ENCODE data around the gene CPEB1. TPM values are rescaled to one million over a fixed set of nuclear protein-coding genes. Genes with fewer than 3 reads are reported as not detected.

Gene CPEB1
- total RNA-seq, 2 experiments from 2014 or later, result not detected

GRCh38 chr15:82558502-82558901 is 88.7 kb downstream of the CPEB1 start:
- Mint-ChIP-seq H3K27ac (no peak overlapping the region), H3K27me3 (peaks cover 12% of the 10 kb centered on the region), H3K4me3 (no peak overlapping the region), H3K9me3 (ENCODE audit: low read depth) (no peaks in the 10 kb centered on the region), H3K36me3 (no peaks in the 10 kb centered on the region), H3K4me1 (no peaks in the 10 kb centered on the region)
- DNase-seq (no peak), ATAC-seq (no peak)
- CTCF ChIA-PET, result interaction anchor here (2.0 kb wide), 1 partner anchor 27 kb away, joined by 5 read pairs; no protein-coding TSS in a partner anchor

DNA sequence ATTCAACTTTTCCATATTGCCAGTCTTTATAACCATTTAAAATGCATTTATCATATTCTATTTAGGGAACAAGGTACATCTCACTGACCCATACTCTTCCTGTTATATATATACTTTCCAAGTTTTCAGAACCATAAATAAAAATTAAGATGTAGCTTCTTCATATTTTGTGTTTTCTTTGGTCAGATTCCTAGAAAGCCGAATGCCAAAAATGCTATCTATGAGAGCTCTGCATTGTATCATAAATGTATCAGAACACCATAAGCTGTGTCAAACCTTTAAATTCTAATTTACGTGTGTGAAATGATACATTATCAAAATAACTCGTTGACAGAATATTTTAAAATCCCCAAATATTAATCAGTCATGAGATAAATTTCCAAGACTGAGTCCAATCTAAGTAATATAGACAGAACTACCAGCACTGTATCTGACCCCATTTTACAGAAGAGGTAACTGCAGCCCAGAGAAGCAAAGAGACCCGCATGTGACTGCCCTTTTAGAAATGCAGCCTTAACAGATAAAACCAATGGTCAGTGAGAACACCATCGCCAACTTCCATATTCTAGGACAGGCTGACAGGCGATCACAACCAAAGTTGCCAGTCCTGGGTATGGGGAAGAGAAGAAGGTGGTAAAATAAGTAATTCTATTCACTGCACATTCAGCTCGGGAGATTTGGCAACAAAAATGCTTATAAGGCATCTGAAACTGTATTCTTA is 90.7 kb downstream of the CPEB1 start:
- Mint-ChIP-seq H3K4me3 (no peak overlapping the region), H3K9me3 (ENCODE audit: low read depth) (no peaks in the 10 kb centered on the region), H3K36me3 (no peaks in the 10 kb centered on the region), H3K4me1 (no peaks in the 10 kb centered on the region), H3K27me3 (peaks cover 18% of the 10 kb centered on the region), H3K27ac (no peak overlapping the region)
- no peak for ATAC-seq
- DNase-seq, result no peak
- CTCF ChIA-PET, result no interaction called here

DNA sequence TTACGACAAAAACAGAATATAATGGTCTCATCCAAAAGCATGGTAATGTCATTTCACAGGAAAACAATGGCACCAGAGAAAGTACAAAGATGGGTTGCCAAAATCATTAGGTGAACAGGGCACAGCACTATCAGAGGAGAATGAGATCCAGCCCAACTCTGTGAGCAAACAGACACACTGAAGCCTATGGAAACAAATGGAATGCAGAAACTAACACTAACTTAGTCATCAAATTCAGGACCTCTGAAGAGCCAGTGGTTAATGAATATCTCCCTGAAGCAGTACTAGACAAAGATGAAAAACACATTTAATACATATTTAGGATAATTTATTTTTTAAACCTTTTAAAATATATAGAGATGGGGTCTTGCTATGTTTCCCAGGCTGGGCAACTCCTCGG is 92.3 kb downstream of the CPEB1 start:
- CTCF ChIA-PET, result no interaction called here

DNA sequence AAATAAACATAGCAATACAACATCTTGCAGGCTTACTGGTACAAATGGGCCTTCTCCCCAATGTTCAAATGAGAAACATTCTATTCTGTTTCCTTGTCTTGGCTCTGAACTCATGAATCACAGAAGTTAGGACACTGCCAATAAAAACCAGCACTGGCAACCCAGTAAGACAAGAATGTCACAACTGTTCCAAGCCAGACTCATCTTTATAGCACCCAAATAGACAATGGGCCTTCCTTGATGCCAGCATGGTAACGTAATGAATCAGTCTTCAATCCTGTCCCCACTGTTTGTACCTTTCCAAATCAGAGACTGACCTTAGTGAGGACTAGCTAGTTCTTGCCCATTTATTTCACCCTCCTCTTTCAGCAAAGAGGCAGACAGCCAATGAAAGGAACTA is 92.8 kb downstream of the CPEB1 start:
- CTCF ChIA-PET, result interaction anchor here (1.1 kb wide), 1 partner anchor 23 kb away, joined by 4 read pairs; no protein-coding TSS in a partner anchor
- no peaks in the 10 kb centered on the region for H3K36me3 Mint-ChIP-seq

More for the DNA sequence above, 92.3 kb downstream of the CPEB1 start:
- no peak overlapping the region for H3K4me3 Mint-ChIP-seq
- H3K4me1 Mint-ChIP-seq, result no peaks in the 10 kb centered on the region
- H3K9me3 Mint-ChIP-seq (ENCODE audit: low read depth), result no peaks in the 10 kb centered on the region
- H3K27ac Mint-ChIP-seq, result no peak overlapping the region
- ATAC-seq, result no peak
- H3K36me3 Mint-ChIP-seq, result no peaks in the 10 kb centered on the region
- peaks cover 22% of the 10 kb centered on the region for H3K27me3 Mint-ChIP-seq
- no peak for DNase-seq

DNA sequence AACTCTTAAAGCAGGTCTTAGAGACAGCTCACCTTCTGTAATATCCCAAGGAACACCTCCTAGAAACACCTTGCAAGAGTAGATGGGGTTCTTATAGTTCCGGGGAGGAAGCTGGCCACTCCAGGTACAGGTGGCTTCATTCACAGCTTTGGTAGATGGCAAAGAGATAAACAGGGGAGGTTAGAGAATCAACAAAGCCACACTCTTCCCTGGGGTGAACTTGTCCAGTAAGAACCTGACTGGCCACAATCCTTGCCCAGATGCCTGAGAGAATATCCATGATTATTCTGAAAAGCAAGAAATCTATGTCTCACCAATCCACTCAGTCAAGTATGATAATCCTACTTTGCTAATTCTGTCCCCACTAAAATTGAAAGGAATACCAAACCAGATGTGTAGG is 93.3 kb downstream of the CPEB1 start:
- Mint-ChIP-seq H3K36me3 (no peaks in the 10 kb centered on the region), H3K27me3 (peaks cover 22% of the 10 kb centered on the region), H3K9me3 (ENCODE audit: low read depth) (no peaks in the 10 kb centered on the region), H3K4me3 (no peak overlapping the region), H3K27ac (no peak overlapping the region), H3K4me1 (no peaks in the 10 kb centered on the region)
- no peak for ATAC-seq
- DNase-seq, result no peak
- CTCF ChIA-PET, result interaction anchor here (1.1 kb wide), 1 partner anchor 23 kb away, joined by 4 read pairs; no protein-coding TSS in a partner anchor

More for the DNA sequence above, 92.8 kb downstream of the CPEB1 start:
- peaks cover 22% of the 10 kb centered on the region for H3K27me3 Mint-ChIP-seq
- no peak for DNase-seq
- H3K27ac Mint-ChIP-seq, result no peak overlapping the region
- no peak for ATAC-seq
- no peak overlapping the region for H3K4me3 Mint-ChIP-seq
- no peaks in the 10 kb centered on the region for H3K4me1 Mint-ChIP-seq
- no peaks in the 10 kb centered on the region for H3K9me3 Mint-ChIP-seq (ENCODE audit: low read depth)

DNA sequence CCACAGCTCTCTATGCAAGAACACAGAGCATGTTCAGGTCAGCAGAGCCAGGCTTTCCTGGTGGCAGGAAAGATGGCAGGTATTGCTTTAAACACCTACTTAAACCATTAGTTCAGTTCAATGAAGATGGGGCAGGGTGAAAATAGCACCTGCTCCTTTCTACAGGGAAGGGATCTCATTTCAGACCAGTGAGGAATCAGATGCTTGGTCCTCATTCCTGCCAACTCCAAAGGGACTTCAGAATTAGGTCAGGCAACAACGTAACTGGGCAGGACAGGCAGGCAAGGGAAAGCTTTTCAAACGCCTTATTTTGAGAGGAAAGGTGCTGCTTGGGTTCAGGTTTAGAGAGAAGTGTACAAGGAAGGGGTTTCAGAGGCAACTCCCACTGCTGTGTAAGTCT is 94.3 kb downstream of the CPEB1 start:
- Mint-ChIP-seq H3K27ac (no peak overlapping the region), H3K4me3 (no peak overlapping the region)
- no peak for DNase-seq

DNA sequence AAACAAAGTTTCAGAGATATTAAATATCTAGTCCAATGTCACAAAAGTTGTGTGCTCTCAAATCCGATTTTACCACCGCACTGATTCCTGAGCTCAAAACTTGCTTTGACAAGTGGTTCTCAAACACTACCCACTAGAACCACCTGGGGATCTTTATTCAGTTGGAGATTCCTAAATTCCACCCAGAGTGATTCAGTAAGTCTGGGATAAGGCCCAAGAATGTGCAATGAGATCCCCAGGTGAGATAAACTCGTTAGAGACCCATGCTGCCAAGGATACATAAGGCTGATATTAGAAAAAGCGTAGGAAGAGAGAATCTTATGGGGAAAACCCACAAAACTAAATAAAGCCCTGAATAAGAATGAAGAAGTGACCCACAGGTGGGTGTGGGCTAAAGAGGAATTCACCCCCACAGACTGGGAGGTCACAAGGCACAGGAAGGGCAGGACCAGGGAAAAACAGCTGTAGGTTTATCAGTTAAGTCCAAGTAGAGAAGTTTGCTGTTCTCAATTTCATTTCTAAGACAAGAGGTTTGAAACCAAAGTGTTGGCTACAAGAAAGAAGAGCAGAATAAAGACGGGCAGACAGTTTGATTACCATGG is 95.4 kb downstream of the CPEB1 start:
- H3K9me3 Mint-ChIP-seq (ENCODE audit: low read depth), result no peaks in the 10 kb centered on the region
- no peak for DNase-seq
- H3K4me1 Mint-ChIP-seq, result peaks cover 4% of the 10 kb centered on the region
- H3K27me3 Mint-ChIP-seq, result peaks cover 22% of the 10 kb centered on the region
- ATAC-seq, result no peak
- no peak overlapping the region for H3K4me3 Mint-ChIP-seq
- H3K27ac Mint-ChIP-seq, result no peak overlapping the region
- CTCF ChIA-PET, result no interaction called here
- no peaks in the 10 kb centered on the region for H3K36me3 Mint-ChIP-seq

More for the DNA sequence above, 94.3 kb downstream of the CPEB1 start:
- Mint-ChIP-seq H3K9me3 (ENCODE audit: low read depth) (no peaks in the 10 kb centered on the region), H3K36me3 (no peaks in the 10 kb centered on the region), H3K4me1 (peaks cover 4% of the 10 kb centered on the region), H3K27me3 (peaks cover 22% of the 10 kb centered on the region)
- CTCF ChIA-PET, result no interaction called here
- no peak for ATAC-seq

GRCh38 chr15:82549199-82549665 is 97.9 kb downstream of the CPEB1 start:
- Mint-ChIP-seq H3K36me3 (no peaks in the 10 kb centered on the region), H3K27ac (no peak overlapping the region), H3K27me3 (peaks cover 28% of the 10 kb centered on the region), H3K4me1 (peaks cover 4% of the 10 kb centered on the region), H3K4me3 (no peak overlapping the region), H3K9me3 (ENCODE audit: low read depth) (no peaks in the 10 kb centered on the region)
- DNase-seq, result no peak
- no peak for ATAC-seq
- CTCF ChIA-PET, result interaction anchor here (0.8 to 1.3 kb wide), 3 partner anchors 8 to 18 kb away, joined by 3 to 4 read pairs (median 3); partner anchors contain the start of gene RPS17

DNA sequence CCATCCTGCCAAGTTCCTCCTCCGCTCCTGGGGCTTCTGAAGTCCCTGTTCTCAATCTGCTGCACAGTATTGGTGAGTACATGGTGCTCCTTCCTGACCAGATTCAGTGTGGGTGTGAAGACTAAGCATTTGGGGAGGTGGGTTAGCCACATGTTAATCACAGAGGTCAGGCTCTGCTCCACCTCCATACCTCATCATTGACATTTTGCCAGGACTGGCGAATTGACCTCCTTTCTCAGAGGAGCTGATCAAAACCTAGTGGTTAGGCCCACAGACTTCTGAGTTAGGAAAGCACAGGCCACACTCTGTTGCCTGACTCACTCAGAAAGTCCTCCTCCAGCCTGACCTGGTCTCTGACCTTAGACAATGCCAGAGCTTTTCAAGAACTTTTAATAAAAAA is 98.5 kb downstream of the CPEB1 start:
- ATAC-seq, result no peak

GRCh38 chr15:82545478-82545877 is 101.7 kb downstream of the CPEB1 start:
- DNase-seq (no peak), ATAC-seq (no peak)
- H3K9me3 Mint-ChIP-seq (ENCODE audit: low read depth), result no peaks in the 10 kb centered on the region
- H3K27ac Mint-ChIP-seq, result no peak overlapping the region
- H3K4me1 Mint-ChIP-seq, result peaks cover 13% of the 10 kb centered on the region
- H3K36me3 Mint-ChIP-seq, result no peaks in the 10 kb centered on the region
- CTCF ChIA-PET, result no interaction called here
- no peak overlapping the region for H3K4me3 Mint-ChIP-seq
- peaks cover 21% of the 10 kb centered on the region for H3K27me3 Mint-ChIP-seq

More for the DNA sequence above, 98.5 kb downstream of the CPEB1 start:
- DNase-seq, result no peak
- no peak overlapping the region for H3K27ac Mint-ChIP-seq
- no peak overlapping the region for H3K4me3 Mint-ChIP-seq
- H3K27me3 Mint-ChIP-seq, result peaks cover 33% of the 10 kb centered on the region
- peaks cover 4% of the 10 kb centered on the region for H3K4me1 Mint-ChIP-seq
- no peaks in the 10 kb centered on the region for H3K36me3 Mint-ChIP-seq
- CTCF ChIA-PET, result interaction anchor here (0.8 to 1.3 kb wide), 3 partner anchors 8 to 18 kb away, joined by 3 to 4 read pairs (median 3); partner anchors contain the start of gene RPS17
- no peaks in the 10 kb centered on the region for H3K9me3 Mint-ChIP-seq (ENCODE audit: low read depth)

DNA sequence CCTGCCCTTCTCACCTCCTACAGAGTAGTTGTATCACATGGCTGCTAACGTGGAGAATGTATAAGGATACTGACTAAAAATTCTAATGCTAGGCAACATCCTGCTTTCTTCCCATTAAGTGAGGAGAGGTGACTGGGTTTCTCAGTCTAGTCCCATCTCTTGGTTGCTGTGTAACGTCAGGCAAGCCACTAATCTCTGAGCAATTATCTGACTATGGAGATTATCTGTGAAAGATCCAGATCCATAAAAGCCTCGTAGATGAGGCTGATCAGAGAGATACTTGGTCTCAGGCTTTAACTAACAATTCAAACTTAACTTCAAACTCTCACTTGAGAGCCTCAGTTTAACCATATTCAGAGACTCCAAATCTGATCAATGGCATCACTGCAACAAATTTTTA is 102.2 kb downstream of the CPEB1 start:
- H3K9me3 Mint-ChIP-seq (ENCODE audit: low read depth), result no peaks in the 10 kb centered on the region
- H3K4me3 Mint-ChIP-seq, result no peak overlapping the region
- no peak for ATAC-seq

GRCh38 chr15:82544431-82544830 is 102.7 kb downstream of the CPEB1 start:
- CTCF ChIA-PET, result interaction anchor here (0.7 to 6.9 kb wide), 2 partner anchors 15 to 259 kb away, joined by 3 to 75 read pairs; no protein-coding TSS in a partner anchor
- Mint-ChIP-seq H3K4me1 (peaks cover 13% of the 10 kb centered on the region), H3K36me3 (peaks cover 7% of the 10 kb centered on the region), H3K9me3 (ENCODE audit: low read depth) (no peaks in the 10 kb centered on the region), H3K27me3 (peaks cover 16% of the 10 kb centered on the region), H3K27ac (no peak overlapping the region), H3K4me3 (no peak overlapping the region)
- DNase-seq (no peak), ATAC-seq (no peak)

More for the DNA sequence above, 102.2 kb downstream of the CPEB1 start:
- CTCF ChIA-PET, result interaction anchor here (6.9 kb wide), 1 partner anchor 15 kb away, joined by 75 read pairs; no protein-coding TSS in a partner anchor
- no peak for DNase-seq
- Mint-ChIP-seq H3K27me3 (peaks cover 16% of the 10 kb centered on the region), H3K27ac (no peak overlapping the region), H3K36me3 (peaks cover 2% of the 10 kb centered on the region), H3K4me1 (peaks cover 13% of the 10 kb centered on the region)

DNA sequence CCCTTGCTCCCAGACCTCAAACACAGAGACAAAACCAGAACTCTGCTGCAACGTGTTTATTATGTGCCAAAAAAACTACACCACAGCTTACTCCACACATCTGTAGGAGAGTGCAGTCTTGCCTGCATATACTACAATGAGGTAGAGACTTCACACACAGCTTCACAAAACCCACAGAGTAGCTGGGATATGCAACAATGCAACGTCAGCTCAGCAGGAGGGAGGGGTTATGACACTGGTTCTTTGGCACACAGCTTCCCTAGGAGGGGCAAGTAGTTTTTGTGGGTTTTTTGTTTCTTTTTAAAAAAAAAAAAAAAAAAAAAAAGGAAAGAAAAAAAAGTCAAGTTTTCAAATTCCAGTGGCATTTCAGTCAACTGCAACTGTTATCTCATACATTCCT is 104.0 kb downstream of the CPEB1 start:
- Mint-ChIP-seq H3K4me3 (no peak overlapping the region), H3K4me1 (peaks cover 20% of the 10 kb centered on the region)
- DNase-seq, result no peak

More for the DNA sequence above, 104.0 kb downstream of the CPEB1 start:
- CTCF ChIA-PET, result interaction anchor here (0.7 to 6.9 kb wide), 2 partner anchors 14 to 488 kb away, joined by 3 to 75 read pairs; no protein-coding TSS in a partner anchor
- no peaks in the 10 kb centered on the region for H3K9me3 Mint-ChIP-seq (ENCODE audit: low read depth)
- no peak overlapping the region for H3K27ac Mint-ChIP-seq
- peaks cover 20% of the 10 kb centered on the region for H3K36me3 Mint-ChIP-seq
- no peak for ATAC-seq
- peaks cover 16% of the 10 kb centered on the region for H3K27me3 Mint-ChIP-seq
